Measurements from ENCODE around the gene NSMCE4A.
"Not testable (repeated sequence)": the region's sequence is repeated elsewhere in the genome, so short reads cannot be mapped to it uniquely, and the experiment has no call there.

Gene NSMCE4A

GRCh38 chr10:121984463-121984862 is 9.4 kb upstream of the NSMCE4A start:
- no peak for DNase-seq

- no peak for DNase-seq
These were observed 8.8 kb upstream of the NSMCE4A start for GRCh38 chr10:121983852-121984251.

GRCh38 chr10:121981346-121981745 is 6.3 kb upstream of the NSMCE4A start:
- DNase-seq: no peak

GRCh38 chr10:121978511-121978910 is 3.5 kb upstream of the NSMCE4A start:
- DNase-seq: no peak

- DNase-seq: no peak
These were observed 1.6 kb upstream of the NSMCE4A start for GRCh38 chr10:121976607-121977006.

- no peak for DNase-seq
These were observed 474 bp upstream of the NSMCE4A start for GRCh38 chr10:121975295-121976086.

- no peak for DNase-seq
These were observed 940 bp downstream of the NSMCE4A start for GRCh38 chr10:121974019-121974534.

- not testable (repeated sequence) for DNase-seq
These were observed 5.9 kb downstream of the NSMCE4A start for GRCh38 chr10:121969086-121969485.

- no peak for DNase-seq
These were observed 9.0 kb downstream of the NSMCE4A start for GRCh38 chr10:121965996-121966395.

- no peak for DNase-seq
These were observed 13.6 kb downstream of the NSMCE4A start for GRCh38 chr10:121961456-121961855.

- no peak for DNase-seq
These were observed 15.3 kb downstream of the NSMCE4A start for GRCh38 chr10:121959671-121960070.

GRCh38 chr10:121956111-121957061 is 18.6 kb downstream of the NSMCE4A start:
- no peak for DNase-seq

- DNase-seq: no peak
These were observed 22.8 kb downstream of the NSMCE4A start for GRCh38 chr10:121952226-121952625.

- DNase-seq: no peak
These were observed 25.6 kb downstream of the NSMCE4A start for GRCh38 chr10:121949451-121949850.

GRCh38 chr10:121949049-121949448 is 26.0 kb downstream of the NSMCE4A start:
- DNase-seq: no peak

- no peak for DNase-seq
These were observed 27.4 kb downstream of the NSMCE4A start for GRCh38 chr10:121947343-121948330.

- DNase-seq: no peak
These were observed 32.1 kb downstream of the NSMCE4A start for GRCh38 chr10:121942749-121943416.

GRCh38 chr10:121941532-121941931 is 33.5 kb downstream of the NSMCE4A start:
- DNase-seq: no peak

GRCh38 chr10:121936295-121936694 is 38.7 kb downstream of the NSMCE4A start:
- no peak for DNase-seq

GRCh38 chr10:121935702-121936101 is 39.3 kb downstream of the NSMCE4A start:
- no peak for DNase-seq

GRCh38 chr10:121930268-121931085 is 44.5 kb downstream of the NSMCE4A start:
- DNase-seq: not testable (repeated sequence)
